SK-N-SH (cell line): ENCODE data around the gene KDM4C. TPM values are rescaled to one million over a fixed set of nuclear protein-coding genes. Genes with fewer than 3 reads are reported as not detected.

ENCODE experiments used
- CTCF ChIA-PET: fragments of 300-600, 350-600 bp; formaldehyde crosslinking; extraction: SDS; loops from one replicate; lab custom pipeline; 2021; lab: Yijun Ruan, JAX
- POLR2A ChIA-PET: fragments of 350-600 bp; sonication (Branson Sonifier 250); formaldehyde crosslinking; extraction: SDS; loops from one replicate; lab custom pipeline; 2020; ENCODE audit warnings: antibody characterized with exemption, inconsistent platforms; lab: Yijun Ruan, JAX
- DNase-seq: peaks from one replicate; pipeline ENCODE4 v3.0.0; 2012
- H2AFZ ChIP-seq: fragments of 200-600 bp; sonication (generic); 2 replicates; pipeline ENCODE4 v1.8.1; 2016; ENCODE audit warnings: antibody characterized with exemption, mild to moderate bottlenecking, low read depth
- H3F3A ChIP-seq: fragments of 200-600 bp; sonication (generic); replicated peaks from 2 replicates; pipeline ENCODE3; 2016; ENCODE audit warnings: antibody characterized with exemption, mild to moderate bottlenecking; ENCODE audit not compliant: insufficient read depth
- H3K27ac ChIP-seq, 2 experiments: fragments of 200-500 bp in 1 of 2; fragments of 200-600 bp in 1 of 2; sonication (Bioruptor generic) in 1 of 2; sonication (generic), shearing (Covaris generic) in 1 of 2; 2 replicates each; pipeline versions ENCODE4 v1.5.1 to v1.6.1; 2014 to 2016; ENCODE audit warnings: low read depth in 2 of 2, inconsistent platforms in 1 of 2, low read length in 1 of 2, mild to moderate bottlenecking in 1 of 2, mixed read lengths in 1 of 2
- H3K27me3 ChIP-seq: fragments of 200-600 bp; sonication (generic), shearing (Covaris generic); 2 replicates; pipeline ENCODE4 v1.6.1; 2016; ENCODE audit warnings: mixed run types; ENCODE audit not compliant: insufficient read depth
- H3K36me3 ChIP-seq, 2 experiments: fragments of 200-500 bp in 1 of 2; fragments of 200-600 bp in 1 of 2; sonication (Bioruptor generic) in 1 of 2; sonication (generic) in 1 of 2; replicated peaks in 1 of 2; 2 replicates each; pipeline versions ENCODE3 to v1.5.1; 2014 to 2016; ENCODE audit warnings: low read length in 1 of 2, mild to moderate bottlenecking in 1 of 2; ENCODE audit not compliant: insufficient read depth in 2 of 2, control insufficient read depth in 1 of 2
- H3K4me1 ChIP-seq, 2 experiments: fragments of 200-500 bp in 1 of 2; fragments of 200-600 bp in 1 of 2; sonication (Bioruptor generic) in 1 of 2; sonication (generic), shearing (Covaris generic) in 1 of 2; 2 replicates each; pipeline versions ENCODE4 v1.5.1 to v1.6.1; 2014 to 2016; ENCODE audit warnings: low read depth in 1 of 2, low read length in 1 of 2, mixed run types in 1 of 2; ENCODE audit not compliant: insufficient read depth in 2 of 2, control insufficient read depth in 1 of 2
- H3K4me2 ChIP-seq: fragments of 200-600 bp; sonication (generic), shearing (Covaris generic); 2 replicates; pipeline ENCODE4 v1.6.1; 2017; ENCODE audit warnings: mixed run types
- H3K4me3 ChIP-seq, 2 experiments: fragments of 200-500 bp in 1 of 2; fragments of 200-600 bp in 1 of 2; sonication (Bioruptor generic) in 1 of 2; sonication (generic), shearing (Covaris generic) in 1 of 2; 2 replicates each; pipeline versions ENCODE4 v1.5.1 to v1.8.1; 2014 to 2016; ENCODE audit warnings: low read depth in 2 of 2, inconsistent platforms in 1 of 2, low read length in 1 of 2, mild to moderate bottlenecking in 1 of 2, mixed read lengths in 1 of 2, moderate library complexity in 1 of 2
- H3K79me2 ChIP-seq: fragments of 200-600 bp; sonication (generic); 2 replicates; pipeline ENCODE4 v1.8.1; 2017; ENCODE audit warnings: mild to moderate bottlenecking; ENCODE audit not compliant: insufficient read depth
- H3K9ac ChIP-seq: fragments of 200-600 bp; sonication (generic); 2 replicates; pipeline ENCODE4 v1.6.1; 2017; ENCODE audit warnings: mixed run types
- H3K9me2 ChIP-seq: fragments of 200-600 bp; sonication (generic); 2 replicates; pipeline ENCODE4 v1.6.1; 2017; ENCODE audit warnings: mixed run types
- H3K9me3 ChIP-seq: fragments of 200-600 bp; sonication (generic); 2 replicates; pipeline ENCODE4 v1.6.1; 2017; ENCODE audit warnings: mixed run types, mild to moderate bottlenecking, moderate library complexity
- H4K20me1 ChIP-seq: fragments of 200-600 bp; sonication (generic); 2 replicates; pipeline ENCODE4 v1.6.1; 2017; ENCODE audit warnings: mild to moderate bottlenecking, mixed run types; ENCODE audit not compliant: insufficient read depth
- FOXJ3 ChIP-seq: sonication (generic); formaldehyde crosslinking; IDR thresholded peaks from 2 replicates; pipeline ENCODE4 v1.5.1; 2020; ENCODE audit warnings: mild to moderate bottlenecking, missing genetic modification reagents
- MXI1 ChIP-seq: IDR thresholded peaks from 2 replicates; pipeline ENCODE4 v1.6.1; 2012; ENCODE audit warnings: mild to moderate bottlenecking, low read depth, low read length, improper control_type of control experiment
- POLR2AphosphoS5 ChIP-seq: IDR thresholded peaks from 2 replicates; pipeline ENCODE4 v1.6.1; 2012; ENCODE audit warnings: low read depth, low read length
- RCOR1 ChIP-seq: fragments of 150-350 bp; IDR thresholded peaks from 2 replicates; pipeline ENCODE4 v1.6.1; 2017; ENCODE audit warnings: antibody characterized with exemption, low read length
- REST ChIP-seq: IDR thresholded peaks from 2 replicates; pipeline ENCODE4 v1.6.1; 2012; ENCODE audit warnings: mild to moderate bottlenecking, low read depth, low read length, moderate library complexity
- RXRA ChIP-seq: IDR thresholded peaks from 2 replicates; pipeline ENCODE4 v1.4.0; 2012; ENCODE audit warnings: low read depth, mild to moderate bottlenecking, borderline replicate concordance
- YY1 ChIP-seq: IDR thresholded peaks from 2 replicates; pipeline ENCODE4 v1.4.0; 2012; ENCODE audit warnings: low read depth, mild to moderate bottlenecking
- WGBS: methylation state at CpG from one replicate; pipeline ENCODE4 v1.1.6; 2017; ENCODE audit warnings: low lambda C conversion rate; 5-methylcytosine and 5-hydroxymethylcytosine counted together
- polyA plus RNA-seq, 3 experiments: library from polyadenylated mRNA; depleted of rRNA; stranded (reverse); fragments of >200 nt; gene quantifications; 2 replicates each; pipeline ENCODE4 v1.2.3, GENCODE V29; 2012
- TF ChIP-seq, protein P1 (sequence below): IDR thresholded peaks from 2 replicates; pipeline ENCODE4; 2012
- TF ChIP-seq, protein P2 (sequence below): IDR thresholded peaks from 2 replicates; pipeline ENCODE4 v1.4.0; 2012; ENCODE audit warnings: low read depth

Gene KDM4C
- polyA plus RNA-seq, 1 of the 3 experiments (the other 2 are of a cell fraction) = 9.4 TPM

GRCh38 chr9:7081065-7081600, 323.4 kb downstream of the KDM4C start (continued):
- TF ChIP-seq REST (no peak), MXI1 (no peak)
- TF ChIP-seq, protein P1, sequence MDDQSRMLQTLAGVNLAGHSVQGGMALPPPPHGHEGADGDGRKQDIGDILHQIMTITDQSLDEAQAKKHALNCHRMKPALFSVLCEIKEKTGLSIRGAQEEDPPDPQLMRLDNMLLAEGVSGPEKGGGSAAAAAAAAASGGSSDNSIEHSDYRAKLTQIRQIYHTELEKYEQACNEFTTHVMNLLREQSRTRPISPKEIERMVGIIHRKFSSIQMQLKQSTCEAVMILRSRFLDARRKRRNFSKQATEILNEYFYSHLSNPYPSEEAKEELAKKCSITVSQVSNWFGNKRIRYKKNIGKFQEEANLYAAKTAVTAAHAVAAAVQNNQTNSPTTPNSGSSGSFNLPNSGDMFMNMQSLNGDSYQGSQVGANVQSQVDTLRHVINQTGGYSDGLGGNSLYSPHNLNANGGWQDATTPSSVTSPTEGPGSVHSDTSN = no peak

- no peaks in the 10 kb centered on the region for H3K27me3 ChIP-seq
- H3K27ac ChIP-seq = no peak overlapping the region
- H3K4me3 ChIP-seq = no peak overlapping the region
- no peaks in the 10 kb centered on the region for H4K20me1 ChIP-seq
- H3K4me1 ChIP-seq = no peaks in the 10 kb centered on the region; a peak in 2 of 4 replicates
- H3K9me3 ChIP-seq = no peaks in the 10 kb centered on the region
- no peak overlapping the region for H2AFZ ChIP-seq
- CTCF ChIA-PET = no interaction called here
- H3K36me3 ChIP-seq = peaks cover 4% of the 10 kb centered on the region in 2 experiments
- TF ChIP-seq, protein P2, sequence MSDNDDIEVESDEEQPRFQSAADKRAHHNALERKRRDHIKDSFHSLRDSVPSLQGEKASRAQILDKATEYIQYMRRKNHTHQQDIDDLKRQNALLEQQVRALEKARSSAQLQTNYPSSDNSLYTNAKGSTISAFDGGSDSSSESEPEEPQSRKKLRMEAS = no peak
- no peaks in the 10 kb centered on the region for H3F3A ChIP-seq
- 100% methylated on average over 1 of the region's 1 CpG for WGBS
- POLR2A ChIA-PET = no interaction called here
- no peak for DNase-seq
- H3K9me2 ChIP-seq = no peaks in the 10 kb centered on the region
- no peak overlapping the region for H3K4me2 ChIP-seq
- H3K79me2 ChIP-seq = no peaks in the 10 kb centered on the region
- no peak overlapping the region for H3K9ac ChIP-seq
Observed at GRCh38 chr9:7083192-7083591, 325.4 kb downstream of the KDM4C start.

DNA sequence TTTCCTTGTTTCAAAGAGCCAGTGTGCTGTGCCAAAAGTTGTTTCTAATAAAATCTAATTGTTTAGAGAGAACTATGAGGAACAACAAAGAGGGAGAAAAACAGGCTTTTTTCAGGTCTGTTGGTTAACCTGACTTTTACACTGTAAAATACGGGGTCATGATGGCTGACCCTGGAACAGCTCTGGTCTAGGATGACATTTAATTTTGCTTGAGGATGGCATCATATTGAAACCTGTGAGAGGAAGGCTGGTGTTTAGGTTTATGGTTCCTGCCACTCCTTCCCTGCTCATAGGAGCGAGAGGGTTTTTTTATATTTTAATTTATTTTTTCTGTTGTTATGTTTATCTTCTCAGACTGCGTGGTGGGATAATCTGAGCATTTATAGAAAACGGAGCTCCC, 327.6 kb downstream of the KDM4C start:
- Histone ChIP-seq H3K9me2 (no peaks in the 10 kb centered on the region), H3K27ac (no peak overlapping the region), H2AFZ (no peak overlapping the region), H4K20me1 (no peaks in the 10 kb centered on the region), H3K4me1 (peaks cover 0 to 2% of the 10 kb centered on the region in 2 experiments; a peak in 2 of 4 replicates), H3K9me3 (no peaks in the 10 kb centered on the region), H3K27me3 (no peaks in the 10 kb centered on the region), H3K4me3 (no peak overlapping the region), H3K36me3 (peaks cover 2 to 4% of the 10 kb centered on the region in 2 experiments), H3K4me2 (no peak overlapping the region), H3F3A (no peaks in the 10 kb centered on the region), H3K9ac (no peak overlapping the region), H3K79me2 (no peaks in the 10 kb centered on the region)
- WGBS = 89% methylated on average over 4 of the region's 4 CpGs
- no peak for TF ChIP-seq RCOR1
- TF ChIP-seq POLR2AphosphoS5 = no peak
- no peak for TF ChIP-seq RXRA
- TF ChIP-seq YY1 = no peak
- TF ChIP-seq FOXJ3 (CRISPR knock-in tag) = no peak
- DNase-seq = no peak
- ChIA-PET CTCF (no interaction called here), POLR2A (no interaction called here)
